ENCODE data around the gene SKA1. TPM values are rescaled to one million over a fixed set of nuclear protein-coding genes. Genes with fewer than 3 reads are reported as not detected.

Gene SKA1
- total and polyA plus RNA-seq, 9 of the 15 experiments (the other 6 are each of a cell fraction or from before 2014, with no cell fraction given), result 27.8 to 67.2 (median 41.9) TPM

- TF ChIP-seq NFE2 (IDR thresholded peaks at IDR 0.05; ENCODE audit: low read depth) (peak; percentile 25; the same call in 1 of the 2 replicates), HMGN3 (IDR thresholded peaks at IDR 0.05; ENCODE audit: borderline replicate concordance, extremely low read depth, insufficient read length, low read depth, low read length) (peak; percentile 24), ETS1 (conservative IDR thresholded peaks at IDR 0.05; ENCODE audit: control insufficient read depth, low read depth, low read length) (peak; percentile 27; the same call in 1 of the 2 replicates), ZBTB26 (CRISPR knock-in tag; IDR thresholded peaks at IDR 0.05) (no peak), ZC3H4 (CRISPR knock-in tag; IDR thresholded peaks at IDR 0.05; ENCODE audit: borderline replicate concordance) (no peak), ZNF3 (CRISPR knock-in tag; IDR thresholded peaks at IDR 0.05) (no peak), XRCC3 (IDR thresholded peaks at IDR 0.05) (no peak), ZBTB2 (IDR thresholded peaks at IDR 0.05) (peak; percentile 54; the same call in 1 of the 2 replicates), POLR2A (conservative IDR thresholded peaks at IDR 0.05) (peak; percentile 83), TAF9B (IDR thresholded peaks at IDR 0.05; ENCODE audit: partially characterized antibody) (peak; percentile 45), JUND (IDR thresholded peaks at IDR 0.05; ENCODE audit: borderline replicate concordance, low read depth, low read length) (peak; percentile 83), JUND (tag; IDR thresholded peaks at IDR 0.05; ENCODE audit: borderline replicate concordance, low read depth, low read length) (peak; percentile 26; the same call in 1 of the 3 replicates), C11orf30 (IDR thresholded peaks at IDR 0.05; ENCODE audit: low read depth) (peak; percentile 50), FOXM1 (IDR thresholded peaks at IDR 0.05; ENCODE audit: low read depth) (0 out of 2 replicates have a peak, but pooled peaks have one; percentile 24), FOXM1 (CRISPR knock-in tag; IDR thresholded peaks at IDR 0.05; ENCODE audit: low read depth) (no peak), SMAD1 (IDR thresholded peaks at IDR 0.05; ENCODE audit: low read depth, low read length, partially characterized antibody) (peak; percentile 26), AFF4 (CRISPR knock-in tag; IDR thresholded peaks at IDR 0.05) (peak; percentile 43; the same call in 1 of the 2 replicates), ZNF639 (CRISPR knock-in tag; conservative IDR thresholded peaks at IDR 0.05 in 1 of 2, IDR thresholded peaks at IDR 0.05 in 1 of 2) (0 out of 4 replicates have a peak, but pooled peaks of 1 of the 2 experiments have one; percentile 22)
These were observed at the start of gene SKA1 (continued) for GRCh38 chr18:50374753-50375391.
